Fibroblast of the aortic adventitia (primary cell): ENCODE results near the gene FOXF1. TPM values are rescaled to one million over a fixed set of nuclear protein-coding genes. Genes with fewer than 3 reads are reported as not detected.

ENCODE experiments used
- DNase-seq: peaks from one replicate; pipeline ENCODE4 v3.0.0-alpha.2; 2010; ENCODE audit warnings: low read depth
- H3K4me3 ChIP-seq: 2 replicates; pipeline ENCODE4 v1.5.1; 2011; ENCODE audit warnings: low read depth, mild to moderate bottlenecking, control low read depth, low read length, moderate library complexity
- total RNA-seq: library from RNA; depleted of rRNA; stranded (reverse); fragments of >200 nt; gene quantifications from 2 replicates; pipeline ENCODE4 v1.2.3, GENCODE V29; 2012; ENCODE audit warnings: low replicate concordance
- TF ChIP-seq, protein P1 (sequence below): IDR thresholded peaks from 2 replicates; pipeline ENCODE4 v1.5.1; 2011; ENCODE audit warnings: mild to moderate bottlenecking, low read length, control low read depth, inconsistent platforms; ENCODE audit not compliant: insufficient read depth

The FOXF1 gene
- total RNA-seq, 1 donor = 3.0 TPM

GRCh38 chr16:86517652-86518258 is 7.4 kb downstream of the FOXF1 start:
- H3K4me3 ChIP-seq = no peak overlapping the region
- TF ChIP-seq, protein P1, sequence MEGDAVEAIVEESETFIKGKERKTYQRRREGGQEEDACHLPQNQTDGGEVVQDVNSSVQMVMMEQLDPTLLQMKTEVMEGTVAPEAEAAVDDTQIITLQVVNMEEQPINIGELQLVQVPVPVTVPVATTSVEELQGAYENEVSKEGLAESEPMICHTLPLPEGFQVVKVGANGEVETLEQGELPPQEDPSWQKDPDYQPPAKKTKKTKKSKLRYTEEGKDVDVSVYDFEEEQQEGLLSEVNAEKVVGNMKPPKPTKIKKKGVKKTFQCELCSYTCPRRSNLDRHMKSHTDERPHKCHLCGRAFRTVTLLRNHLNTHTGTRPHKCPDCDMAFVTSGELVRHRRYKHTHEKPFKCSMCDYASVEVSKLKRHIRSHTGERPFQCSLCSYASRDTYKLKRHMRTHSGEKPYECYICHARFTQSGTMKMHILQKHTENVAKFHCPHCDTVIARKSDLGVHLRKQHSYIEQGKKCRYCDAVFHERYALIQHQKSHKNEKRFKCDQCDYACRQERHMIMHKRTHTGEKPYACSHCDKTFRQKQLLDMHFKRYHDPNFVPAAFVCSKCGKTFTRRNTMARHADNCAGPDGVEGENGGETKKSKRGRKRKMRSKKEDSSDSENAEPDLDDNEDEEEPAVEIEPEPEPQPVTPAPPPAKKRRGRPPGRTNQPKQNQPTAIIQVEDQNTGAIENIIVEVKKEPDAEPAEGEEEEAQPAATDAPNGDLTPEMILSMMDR = peak; percentile 89

DNA sequence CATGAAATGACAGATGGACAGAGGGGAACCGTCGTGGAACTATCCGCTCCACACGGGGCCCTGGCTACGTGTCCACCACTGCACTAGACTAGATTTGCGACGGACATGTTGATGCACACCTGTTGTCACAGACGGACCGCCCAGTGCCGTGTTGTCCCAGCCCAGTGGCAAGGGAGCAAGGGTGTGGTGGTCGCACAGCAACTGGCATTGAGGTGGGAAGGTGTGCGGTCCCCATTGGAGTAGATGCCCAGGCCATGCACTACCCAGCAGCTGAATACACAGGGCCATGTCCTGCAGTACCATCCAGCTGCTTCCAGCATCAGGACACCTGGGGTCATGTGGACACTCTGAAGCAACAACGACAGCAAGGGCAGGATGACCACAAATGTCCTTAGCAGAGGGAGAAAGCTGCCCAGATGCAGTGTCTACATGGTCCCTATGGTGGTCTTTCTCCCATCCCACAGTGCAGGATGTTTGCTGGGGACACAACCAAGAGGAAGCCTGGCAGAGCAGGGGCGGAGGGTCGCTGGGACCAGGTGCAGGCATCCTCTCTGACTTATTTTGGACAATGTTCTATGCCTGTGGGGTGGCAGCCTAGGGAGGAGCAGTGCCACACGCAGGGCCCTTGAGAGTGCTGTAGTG is 8.8 kb downstream of the FOXF1 start:
- TF ChIP-seq, protein P1 = no peak
- H3K4me3 ChIP-seq = no peak overlapping the region
- no peak for DNase-seq

More at GRCh38 chr16:86517652-86518258, 7.4 kb downstream of the FOXF1 start:
- DNase-seq = peak; percentile 68

DNA sequence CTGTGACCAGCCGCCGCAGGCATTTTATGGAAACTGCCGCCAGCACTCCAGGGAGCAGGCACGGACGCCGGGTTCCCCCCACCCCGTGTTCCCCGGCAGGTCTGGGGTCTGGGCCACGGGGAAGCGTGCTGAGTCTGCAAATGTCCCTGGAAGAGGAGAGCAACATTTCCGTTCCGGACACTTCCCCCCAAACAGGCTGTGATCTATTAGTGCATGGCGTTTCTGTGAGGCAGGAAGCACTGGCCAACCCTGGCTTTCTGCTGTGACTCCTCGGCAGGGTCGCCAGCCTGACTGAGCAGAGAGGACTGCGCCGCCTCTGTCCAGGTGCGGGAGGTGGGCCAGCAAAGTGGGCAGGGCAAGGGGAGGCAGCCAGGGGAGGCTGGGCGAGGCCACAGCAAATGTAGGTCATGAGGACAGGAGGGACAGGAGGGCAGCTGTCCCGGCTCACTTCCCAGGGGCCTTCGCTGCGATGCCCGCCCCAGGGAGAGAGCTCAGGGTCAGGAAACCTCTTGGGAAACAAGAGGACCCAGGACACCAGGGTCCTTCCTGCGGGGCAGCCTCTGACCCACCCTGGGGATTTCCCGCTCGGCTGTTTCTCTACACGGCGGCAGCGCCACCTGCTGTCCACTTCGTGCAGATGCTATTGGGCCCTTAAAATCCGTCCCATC is 9.5 kb downstream of the FOXF1 start:
- peak overlapping the region; percentile 50 for H3K4me3 ChIP-seq
- peak; percentile 70 for DNase-seq
- TF ChIP-seq, protein P1 = peak; percentile 83

GRCh38 chr16:86520317-86521210 is 10.2 kb downstream of the FOXF1 start:
- TF ChIP-seq, protein P1 = no peak
- no peak for DNase-seq
- peak overlapping the region; percentile 50 for H3K4me3 ChIP-seq

GRCh38 chr16:86521236-86522197 is 11.2 kb downstream of the FOXF1 start:
- no peak for DNase-seq

More at GRCh38 chr16:86521236-86522197, 11.2 kb downstream of the FOXF1 start:
- no peak overlapping the region for H3K4me3 ChIP-seq
- TF ChIP-seq, protein P1 = no peak
